ENCODE measurements around the gene NPSR1.

- TF ChIP-seq CTCF (IDR thresholded peaks at IDR 0.05): no peak
- TF ChIP-seq POLR2A (IDR thresholded peaks at IDR 0.05): no peak
Observed at GRCh38 chr7:34719636-34720035, 61.6 kb downstream of the NPSR1 start.

Data from body of pancreas (tissue), 4 donors.